Glomerular visceral epithelial cell (primary cell): Measurements from ENCODE around the gene CORO7.

Experiments used
- DNase-seq: peaks from one replicate; pipeline ENCODE4 v3.0.0-alpha.2; 2016; ENCODE audit errors: extremely low spot score

The CORO7 gene

DNA sequence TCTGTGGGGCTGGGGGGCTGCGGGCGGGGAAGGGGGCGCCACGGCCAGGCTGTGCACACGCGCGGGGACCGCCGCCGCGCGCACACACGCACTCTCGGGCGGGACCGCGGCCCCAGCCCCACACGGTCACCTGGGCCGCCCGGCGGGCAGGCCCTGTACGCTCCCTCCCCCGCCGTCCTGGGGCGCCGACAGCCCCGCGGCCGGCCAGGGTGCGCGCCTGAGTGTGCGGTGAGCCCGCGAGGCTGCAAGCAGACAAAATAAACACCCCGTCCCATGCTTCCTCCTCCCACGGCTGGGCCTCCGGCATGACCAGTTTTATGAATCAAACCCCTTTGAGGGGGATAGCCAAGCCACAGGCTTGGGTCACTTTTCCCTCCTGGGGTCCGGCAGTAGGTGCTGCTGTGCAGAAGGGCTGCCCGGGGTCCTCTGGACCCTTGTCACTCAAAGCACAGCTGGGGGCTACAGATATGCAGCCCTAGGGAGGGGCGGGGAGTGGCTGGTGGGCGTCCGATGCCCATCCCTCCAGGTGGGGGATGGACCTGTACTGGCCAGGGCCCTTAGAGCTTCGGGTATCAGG lies 44.3 kb downstream of the CORO7 start:
- DNase-seq: no peak

GRCh38 chr16:4371357-4372000 lies 44.9 kb downstream of the CORO7 start, which contains the start of gene VASN:
Gene VASN, plus strand, starts transcription at chr16:4371848. Its CDS starts 9,030 bp downstream, at chr16:4380878.
- DNase-seq: peak; percentile 80

DNA sequence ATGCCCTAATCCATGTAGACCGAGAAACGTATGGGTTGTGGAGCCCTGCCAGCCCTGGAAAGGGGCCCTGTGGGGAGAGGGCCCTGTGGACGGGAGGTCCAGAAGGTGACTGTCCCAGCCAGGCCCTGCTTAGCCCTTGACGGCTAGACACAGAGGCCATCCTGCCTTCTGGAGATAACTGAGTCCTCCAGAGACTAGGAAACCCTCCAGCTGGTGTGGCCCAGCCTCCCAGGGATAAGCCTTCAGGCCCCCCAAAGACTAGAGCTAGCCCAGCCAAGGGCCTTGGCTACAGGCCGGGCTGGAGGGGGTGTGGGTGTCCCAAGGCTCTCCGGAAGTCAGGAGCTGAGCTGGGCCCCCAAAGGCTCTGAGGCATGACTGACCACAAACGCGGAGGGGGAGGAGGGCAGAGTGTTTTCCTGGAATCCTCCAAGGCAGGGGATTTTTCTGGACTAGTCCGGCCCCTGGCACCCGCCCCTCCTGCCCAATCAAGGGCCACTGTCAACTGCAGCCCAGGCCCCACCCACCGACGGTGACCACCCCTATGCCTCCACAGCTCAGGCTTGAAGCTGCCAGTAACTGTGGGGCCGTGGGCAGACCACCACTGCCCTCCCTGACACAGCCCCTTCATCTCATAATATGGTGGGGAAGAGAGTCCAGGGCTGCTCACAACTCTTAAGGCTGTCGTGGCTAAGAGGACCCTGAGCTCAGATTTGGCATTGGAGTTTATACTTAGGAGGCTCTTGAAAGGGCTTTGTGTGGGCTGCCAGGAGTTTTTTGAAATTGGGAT lies 45.6 kb downstream of the CORO7 start:
- peak; percentile 92 for DNase-seq

- no peak for DNase-seq
These were observed 46.2 kb downstream of the CORO7 start for GRCh38 chr16:4370151-4370550.

GRCh38 chr16:4369007-4369733 lies 47.2 kb downstream of the CORO7 start:
- peak; percentile 72 for DNase-seq

DNA sequence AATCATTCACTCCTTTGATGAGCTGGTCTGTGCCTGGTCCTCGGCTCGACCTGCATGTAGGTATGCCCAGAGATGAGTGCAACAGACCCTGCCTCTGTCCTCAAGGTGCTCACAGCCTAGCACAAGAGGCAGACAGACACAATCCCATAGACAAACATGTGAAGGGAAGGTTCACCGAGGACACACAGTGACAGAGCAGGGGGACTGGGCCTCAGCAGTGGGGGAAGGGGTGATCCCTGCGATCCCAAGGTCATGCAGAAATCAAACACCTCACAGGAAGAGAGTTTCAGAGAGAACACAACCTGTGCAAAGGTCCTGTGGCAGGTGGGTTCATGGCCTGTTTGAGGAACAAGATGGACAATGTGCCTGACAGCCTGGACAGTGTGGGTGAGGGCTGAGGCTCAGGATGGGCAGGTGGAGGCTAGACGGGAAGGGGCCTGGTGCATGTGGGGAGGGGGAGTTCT lies 49.0 kb downstream of the CORO7 start:
- DNase-seq: no peak

- DNase-seq: no peak
These were observed 50.4 kb downstream of the CORO7 start for GRCh38 chr16:4366016-4366415.

- no peak for DNase-seq
These were observed 50.8 kb downstream of the CORO7 start for GRCh38 chr16:4365615-4366014.

- DNase-seq: no peak
These were observed 51.4 kb downstream of the CORO7 start for GRCh38 chr16:4365014-4365406.

- DNase-seq: no peak
These were observed 52.0 kb downstream of the CORO7 start for GRCh38 chr16:4364196-4365013.

DNA sequence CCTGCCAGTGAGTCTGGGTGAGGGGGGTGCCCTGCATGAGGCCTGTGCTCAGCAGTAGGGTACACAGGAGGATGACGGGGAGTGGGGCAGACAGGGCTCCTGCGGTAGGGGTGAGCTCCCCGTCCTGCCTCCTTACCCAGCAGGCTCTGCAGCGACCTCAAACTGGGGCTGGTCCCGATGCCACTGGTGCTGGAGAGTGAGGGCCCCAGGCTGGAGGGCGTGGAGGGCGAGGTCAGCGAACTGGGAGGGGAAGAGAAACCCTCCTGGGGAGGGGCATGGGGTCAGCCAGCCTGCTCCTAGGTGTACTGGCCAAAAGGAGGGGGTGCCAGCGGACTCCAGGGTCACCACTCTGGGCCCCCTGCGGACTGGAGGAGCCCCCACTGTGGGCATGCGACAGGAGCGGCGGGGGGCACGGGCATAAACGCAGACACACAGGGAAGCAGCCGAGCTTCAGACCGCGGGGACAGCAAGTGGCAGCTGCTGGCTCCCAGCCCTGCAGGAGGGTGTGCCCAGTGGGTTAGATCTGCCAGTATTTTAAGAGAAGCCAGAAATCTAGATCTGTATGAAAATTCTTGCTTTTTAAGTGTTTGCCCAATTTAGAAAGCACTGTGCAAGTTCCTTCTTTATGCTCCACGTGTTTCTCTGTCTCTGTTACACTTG lies 53.8 kb downstream of the CORO7 start:
- DNase-seq: no peak

DNA sequence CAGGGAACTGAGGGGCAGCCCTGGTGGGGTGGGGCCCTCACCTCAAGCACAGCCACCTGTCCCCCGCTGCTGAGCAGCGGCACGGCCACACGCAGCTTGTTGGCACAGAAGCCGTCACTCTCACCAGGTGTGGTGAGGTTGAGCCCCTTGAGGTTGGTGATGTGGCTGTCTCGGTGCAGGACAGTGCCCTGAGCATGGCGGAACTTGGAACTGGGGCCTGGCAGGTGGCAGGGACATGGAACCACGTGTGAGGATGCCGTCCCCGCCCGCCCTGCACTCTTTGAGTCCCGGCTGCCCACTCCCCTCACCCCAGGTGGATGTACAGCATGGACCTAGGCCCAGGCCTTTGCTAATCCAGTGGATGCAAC lies 54.5 kb downstream of the CORO7 start:
- no peak for DNase-seq

- no peak for DNase-seq
These were observed 55.1 kb downstream of the CORO7 start for GRCh38 chr16:4361033-4361943.

DNA sequence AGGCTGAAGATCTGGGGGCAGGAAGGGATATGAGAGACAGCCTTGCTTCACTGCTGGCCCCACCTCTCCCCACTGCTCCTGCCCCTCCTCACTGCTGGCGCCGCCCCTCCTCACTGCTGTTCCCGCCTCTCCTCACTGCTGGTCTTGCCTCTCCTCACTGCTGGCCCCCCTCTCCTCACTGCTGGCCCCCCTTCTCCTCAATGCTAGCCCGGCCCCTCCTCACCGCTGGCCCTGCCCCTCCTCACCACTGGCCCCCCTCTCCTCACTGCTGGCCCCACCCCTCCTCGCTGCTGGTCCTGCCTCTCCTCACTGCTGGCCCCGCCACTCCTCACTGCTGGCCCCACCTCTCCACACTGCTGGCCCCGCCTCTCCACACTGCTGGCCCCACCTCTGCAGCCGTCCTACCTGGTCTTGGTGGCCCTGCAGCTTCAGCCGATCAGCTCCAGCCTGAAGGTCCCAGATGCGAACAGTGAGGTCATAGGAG lies 55.8 kb downstream of the CORO7 start:
- no peak for DNase-seq

GRCh38 chr16:4359914-4360313 lies 56.5 kb downstream of the CORO7 start:
- no peak for DNase-seq

- DNase-seq: peak; percentile 36
These were observed 57.4 kb downstream of the CORO7 start for GRCh38 chr16:4358831-4359561.

DNA sequence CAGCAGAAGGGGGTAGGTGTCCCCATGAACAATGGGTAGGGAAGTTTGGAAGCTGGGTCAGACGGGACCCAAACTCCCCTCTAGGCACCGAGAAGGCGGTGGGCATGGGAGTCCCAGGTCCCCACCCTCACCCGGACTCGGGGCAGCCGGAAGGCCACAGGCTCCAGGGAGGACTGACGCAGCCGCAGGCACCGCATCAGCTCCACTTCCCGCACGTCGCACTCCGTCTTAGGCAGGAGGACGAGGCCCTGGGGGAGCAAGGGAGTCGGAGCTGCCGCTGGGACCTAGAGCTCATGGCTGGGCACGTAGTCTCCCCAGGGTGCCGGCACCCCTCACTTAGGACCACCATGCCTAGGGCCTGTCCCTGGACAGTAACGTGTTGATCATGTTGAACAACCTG lies 58.2 kb downstream of the CORO7 start:
- DNase-seq: no peak

DNA sequence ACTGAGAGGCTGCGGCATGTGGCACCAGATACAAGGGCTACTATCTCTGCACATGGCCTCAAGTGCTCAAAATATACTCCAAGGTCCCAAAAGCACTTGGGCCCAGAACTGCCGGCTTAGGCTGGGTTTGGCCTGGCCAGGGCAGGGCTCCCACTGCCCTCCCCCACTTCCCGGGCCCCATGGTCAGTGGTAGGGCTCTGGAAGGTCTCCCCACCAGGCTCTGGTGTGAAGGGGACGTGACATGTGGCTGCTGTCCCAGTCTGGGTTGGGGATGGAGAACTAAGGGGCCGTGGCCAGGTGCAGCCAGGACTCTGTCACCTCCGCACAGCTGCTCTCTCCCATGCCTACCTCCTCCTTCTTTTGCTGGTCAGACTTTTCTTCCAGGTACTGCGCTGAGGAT lies 59.6 kb downstream of the CORO7 start:
- DNase-seq: no peak
